Peyer's patch (tissue), 4 donors: ENCODE results near the gene TAMALIN. TPM values are rescaled to one million over a fixed set of nuclear protein-coding genes. Genes with fewer than 3 reads are reported as not detected.

Experiments used
- DNase-seq, 3 donors: peaks; one replicate each; pipeline ENCODE4 v3.0.0-alpha.2; 2017 to 2019
- H3K27ac ChIP-seq, 4 donors: fragments of 200-600 bp; sonication (generic); one replicate each; pipeline ENCODE4 v1.5.1; 2016 to 2019
- H3K27me3 ChIP-seq, 2 donors: fragments of 200-600 bp; sonication (generic); one replicate each; pipeline ENCODE4 v1.5.1; 2019
- H3K36me3 ChIP-seq, 3 donors: fragments of 200-600 bp; sonication (generic); one replicate each; pipeline ENCODE4 v1.5.1; 2016 to 2019
- H3K4me1 ChIP-seq, 4 donors: fragments of 200-600 bp; sonication (generic); one replicate each; pipeline ENCODE4 v1.5.1; 2016 to 2019
- H3K4me3 ChIP-seq, 4 donors: fragments of 200-600 bp; sonication (generic); 1 replicate in 3 of 4; 2 replicates in 1 of 4; pipeline ENCODE4 v1.5.1; 2016 to 2019; ENCODE audit warnings: mild to moderate bottlenecking in 1 of 4
- H3K9me3 ChIP-seq, 4 donors: fragments of 200-600 bp; sonication (generic); one replicate each; pipeline ENCODE4 v1.5.1; 2016 to 2019; ENCODE audit warnings: mild to moderate bottlenecking in 1 of 4
- POLR2A ChIP-seq, 2 donors: fragments of 450-650 bp; IDR thresholded peaks; one replicate each; pipeline ENCODE4 v1.5.1; 2017; ENCODE audit warnings: antibody characterized with exemption in 2 of 2, mild to moderate bottlenecking in 2 of 2, moderate library complexity in 2 of 2
- total RNA-seq, 4 donors: library from RNA; depleted of rRNA; stranded (reverse); fragments of >200 nt; gene quantifications; one replicate each; pipeline ENCODE4 v1.1.0, GENCODE V29; 2016
- TF ChIP-seq, protein P1 (sequence below), 6 experiments: fragments of 450-650 bp in 4 of 6; fragments of 200-600 bp in 2 of 6; sonication (generic) in 1 of 6; IDR thresholded peaks; one replicate each; pipeline ENCODE4 v1.5.1; 2017 to 2019; ENCODE audit warnings: antibody characterized with exemption in 6 of 6, mild to moderate bottlenecking in 3 of 6, moderate library complexity in 1 of 6

TAMALIN gene
- total RNA-seq, 4 donors from 2014 or later, result 1.2 to 112 (median 16.2) TPM

GRCh38 chr12:51994959-51995358 lies 11.8 kb upstream of the TAMALIN start:
- Histone ChIP-seq H3K27me3 (no peaks in the 10 kb centered on the region), H3K36me3 (peaks cover 0 to 53% (median 0%) of the 10 kb centered on the region in 3 donors)

DNA sequence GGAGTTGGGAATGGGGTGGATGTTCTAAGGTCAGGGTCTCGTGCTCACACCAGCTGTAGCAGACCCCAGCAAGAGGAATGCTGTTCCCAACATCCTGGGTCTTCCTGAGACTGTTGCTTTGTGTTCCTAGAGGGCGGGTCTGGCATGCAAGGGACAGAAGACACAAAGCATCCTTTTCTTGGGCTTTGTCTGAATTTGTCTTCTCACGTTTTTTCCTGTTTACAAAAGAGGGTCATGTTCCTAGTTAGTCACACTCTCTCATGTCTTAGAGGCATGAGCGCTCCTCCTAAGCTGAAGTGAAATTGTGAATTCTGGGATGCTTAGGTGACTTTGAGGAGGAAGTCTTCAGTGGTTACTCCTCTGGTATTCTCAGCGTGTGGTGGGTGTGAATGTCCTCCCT lies 9.6 kb upstream of the TAMALIN start:
- Histone ChIP-seq H3K27me3 (no peaks in the 10 kb centered on the region), H3K36me3 (peaks cover 0 to 41% (median 0%) of the 10 kb centered on the region in 3 donors), H3K4me1 (no peaks in the 10 kb centered on the region), H3K9me3 (no peaks in the 10 kb centered on the region), H3K4me3 (no peak overlapping the region), H3K27ac (no peak overlapping the region)
- no peak for DNase-seq
- TF ChIP-seq, protein P1, sequence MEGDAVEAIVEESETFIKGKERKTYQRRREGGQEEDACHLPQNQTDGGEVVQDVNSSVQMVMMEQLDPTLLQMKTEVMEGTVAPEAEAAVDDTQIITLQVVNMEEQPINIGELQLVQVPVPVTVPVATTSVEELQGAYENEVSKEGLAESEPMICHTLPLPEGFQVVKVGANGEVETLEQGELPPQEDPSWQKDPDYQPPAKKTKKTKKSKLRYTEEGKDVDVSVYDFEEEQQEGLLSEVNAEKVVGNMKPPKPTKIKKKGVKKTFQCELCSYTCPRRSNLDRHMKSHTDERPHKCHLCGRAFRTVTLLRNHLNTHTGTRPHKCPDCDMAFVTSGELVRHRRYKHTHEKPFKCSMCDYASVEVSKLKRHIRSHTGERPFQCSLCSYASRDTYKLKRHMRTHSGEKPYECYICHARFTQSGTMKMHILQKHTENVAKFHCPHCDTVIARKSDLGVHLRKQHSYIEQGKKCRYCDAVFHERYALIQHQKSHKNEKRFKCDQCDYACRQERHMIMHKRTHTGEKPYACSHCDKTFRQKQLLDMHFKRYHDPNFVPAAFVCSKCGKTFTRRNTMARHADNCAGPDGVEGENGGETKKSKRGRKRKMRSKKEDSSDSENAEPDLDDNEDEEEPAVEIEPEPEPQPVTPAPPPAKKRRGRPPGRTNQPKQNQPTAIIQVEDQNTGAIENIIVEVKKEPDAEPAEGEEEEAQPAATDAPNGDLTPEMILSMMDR (IDR thresholded peaks at IDR 0.05), result no peak
- no peak for TF ChIP-seq POLR2A (IDR thresholded peaks at IDR 0.05)

More at GRCh38 chr12:51994959-51995358, 11.8 kb upstream of the TAMALIN start:
- DNase-seq, result no peak
- Histone ChIP-seq H3K4me1 (no peaks in the 10 kb centered on the region), H3K4me3 (no peak overlapping the region), H3K27ac (no peak overlapping the region), H3K9me3 (no peaks in the 10 kb centered on the region)
- no peak for TF ChIP-seq POLR2A (IDR thresholded peaks at IDR 0.05)
- TF ChIP-seq, protein P1 (IDR thresholded peaks at IDR 0.05), result no peak

- TF ChIP-seq POLR2A (IDR thresholded peaks at IDR 0.05), result no peak
- TF ChIP-seq, protein P1 (IDR thresholded peaks at IDR 0.05), result no peak
- H3K27me3 ChIP-seq, result peaks cover 0 to 10% of the 10 kb centered on the region in 2 donors
- H3K27ac ChIP-seq, result no peak overlapping the region
- H3K36me3 ChIP-seq, result peaks cover 0 to under 1% (median 0%) of the 10 kb centered on the region in 3 donors
- no peak overlapping the region for H3K4me3 ChIP-seq
- no peaks in the 10 kb centered on the region for H3K9me3 ChIP-seq
- no peak for DNase-seq
- H3K4me1 ChIP-seq, result peaks cover 0 to 23% (median 7%) of the 10 kb centered on the region in 4 donors
Measured at GRCh38 chr12:52003016-52003550, 3.7 kb upstream of the TAMALIN start.

DNA sequence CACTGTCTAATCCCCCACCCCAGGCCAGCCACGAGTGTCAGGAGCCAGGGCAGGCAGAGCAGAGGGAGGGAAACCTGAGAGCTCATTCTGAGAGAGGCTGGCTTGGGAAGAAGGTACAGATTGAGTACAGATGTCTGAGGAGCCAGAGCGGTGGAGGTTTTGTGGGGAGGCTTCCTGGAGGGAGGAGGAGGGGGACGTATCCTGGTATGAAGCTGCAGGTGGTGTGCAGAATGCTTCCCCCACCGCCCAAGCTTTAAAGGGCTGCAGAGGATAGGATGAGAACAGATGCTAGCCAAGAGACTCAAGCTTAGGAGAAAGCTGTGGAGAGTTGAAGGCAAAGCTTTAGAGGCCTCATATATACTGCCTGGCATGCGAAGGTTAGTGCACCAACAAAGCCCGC lies 3.2 kb upstream of the TAMALIN start:
- Histone ChIP-seq H3K27me3 (peaks cover 0 to 10% of the 10 kb centered on the region in 2 donors), H3K36me3 (no peaks in the 10 kb centered on the region), H3K27ac (no peak overlapping the region), H3K9me3 (no peaks in the 10 kb centered on the region), H3K4me1 (peaks cover 0 to 23% (median 7%) of the 10 kb centered on the region in 4 donors), H3K4me3 (no peak overlapping the region)
- no peak for TF ChIP-seq POLR2A (IDR thresholded peaks at IDR 0.05)
- TF ChIP-seq, protein P1 (IDR thresholded peaks at IDR 0.05), result no peak
- no peak for DNase-seq

DNA sequence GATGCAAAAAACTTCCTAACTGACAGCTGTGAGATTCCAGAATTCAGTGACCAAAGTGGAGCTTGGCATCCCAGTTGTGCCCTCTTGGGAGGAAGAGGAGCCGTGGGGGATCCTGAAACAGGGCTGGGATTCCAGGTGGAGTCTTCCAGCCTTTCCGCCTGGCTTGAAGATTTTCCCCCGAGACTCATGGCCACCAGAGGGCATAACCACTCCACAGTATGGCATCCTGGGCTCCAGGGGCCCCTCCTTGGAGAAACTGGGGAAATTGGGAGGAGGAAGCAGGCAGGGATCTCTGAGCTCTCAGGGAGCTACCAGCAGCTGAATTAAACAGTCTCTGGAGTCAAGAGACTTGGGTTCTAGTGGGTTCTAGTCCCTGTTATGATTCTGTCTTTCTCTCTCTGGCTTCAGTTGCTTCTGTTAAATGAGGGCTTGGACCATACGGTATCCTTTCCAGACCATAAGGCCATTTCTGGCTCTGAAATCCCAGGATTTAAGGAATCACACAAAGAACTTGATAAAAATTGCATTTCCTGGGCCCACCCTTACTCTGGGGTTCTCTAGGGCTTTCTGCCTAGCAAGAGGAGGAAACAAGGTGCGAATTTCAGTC lies 2.6 kb upstream of the TAMALIN start:
- H3K4me1 ChIP-seq, result peaks cover 0 to 23% (median 7%) of the 10 kb centered on the region in 4 donors
- TF ChIP-seq, protein P1 (IDR thresholded peaks at IDR 0.05), result peak in 5 of 6 experiments; percentile 53 to 72 (median 63)
- no peak for TF ChIP-seq POLR2A (IDR thresholded peaks at IDR 0.05)
- H3K27me3 ChIP-seq, result peaks cover 0 to 10% of the 10 kb centered on the region in 2 donors
- peak in 2 of 3 donors; percentile 33 to 73 for DNase-seq
- H3K27ac ChIP-seq, result no peak overlapping the region
- no peaks in the 10 kb centered on the region for H3K36me3 ChIP-seq
- H3K4me3 ChIP-seq, result no peak overlapping the region
- H3K9me3 ChIP-seq, result no peaks in the 10 kb centered on the region
